Measurements from ENCODE around the gene DOCK3. TPM values are rescaled to one million over a fixed set of nuclear protein-coding genes. Genes with fewer than 3 reads are reported as not detected.
"Not testable (repeated sequence)": the region's sequence is repeated elsewhere in the genome, so short reads cannot be mapped to it uniquely, and the experiment has no call there.

DOCK3 gene
- total RNA-seq, 2 experiments from 2014 or later = 1.6 to 1.7 TPM

DNA sequence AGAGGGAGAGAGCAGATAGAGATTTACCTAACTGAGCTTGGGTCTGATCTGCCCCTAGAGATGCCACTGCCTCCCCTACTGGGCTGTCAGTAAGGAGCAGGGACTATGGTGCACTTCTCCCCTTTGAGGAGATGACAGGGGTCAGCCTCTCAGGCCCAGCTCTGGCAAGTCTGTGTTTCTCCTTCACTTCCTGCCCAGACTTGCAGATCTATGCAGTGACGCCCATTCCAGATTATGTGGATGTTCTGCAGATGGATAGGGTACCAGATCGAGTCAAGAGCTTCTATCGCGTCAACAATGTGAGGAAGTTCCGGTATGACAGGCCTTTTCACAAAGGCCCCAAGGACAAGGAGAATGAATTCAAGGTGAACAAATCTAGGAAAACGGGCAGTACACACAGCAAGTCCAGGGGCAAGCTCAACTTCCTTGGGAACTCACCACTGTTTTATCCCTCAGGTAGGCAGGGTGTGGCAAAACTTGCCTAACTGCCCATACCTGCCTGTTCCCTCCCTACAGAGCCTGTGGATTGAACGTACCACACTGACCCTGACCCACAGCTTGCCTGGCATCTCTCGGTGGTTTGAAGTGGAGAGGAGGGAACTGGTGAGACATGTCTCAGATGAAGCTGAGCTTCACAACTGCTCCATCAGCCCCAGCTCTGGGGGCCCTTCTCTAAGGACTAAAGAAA lies 681.3 kb downstream of the DOCK3 start:
- DNase-seq = no peak
- Mint-ChIP-seq H3K27me3 (ENCODE audit: low read depth) (no peaks in the 10 kb centered on the region), H3K36me3 (ENCODE audit: low read depth) (no peaks in the 10 kb centered on the region), H3K4me1 (ENCODE audit: low read depth) (no peaks in the 10 kb centered on the region), H3K27ac (no peak overlapping the region), H3K9me3 (no peaks in the 10 kb centered on the region), H3K4me3 (no peak overlapping the region)
- CTCF ChIA-PET = interaction anchor here (0.9 to 1.8 kb wide), 2 partner anchors 13 to 386 kb away, joined by 4 to 5 read pairs; no protein-coding TSS in a partner anchor
- intact Hi-C loops (cut with micrococcal nuclease) = no loop called here

DNA sequence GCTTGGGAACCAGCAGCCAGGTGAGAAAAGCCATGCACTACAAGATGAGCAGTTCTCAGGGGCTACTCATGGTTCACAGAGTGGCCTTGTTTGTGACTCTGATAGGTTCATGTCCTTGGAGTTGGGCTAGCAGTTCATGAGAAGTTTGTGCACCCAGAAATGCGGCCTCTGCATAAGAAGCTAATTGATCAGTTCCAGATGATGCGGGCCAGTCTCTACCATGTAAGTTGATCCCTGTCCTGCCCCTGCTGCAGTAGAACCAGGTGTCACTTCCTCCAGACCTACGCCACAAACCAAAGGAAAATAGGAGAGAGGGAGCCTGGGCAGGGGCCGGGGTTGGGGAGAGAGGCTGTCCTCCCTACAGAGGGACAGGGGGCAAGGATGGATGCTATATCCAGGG lies 683.1 kb downstream of the DOCK3 start:
- DNase-seq = no peak
- H3K27me3 Mint-ChIP-seq (ENCODE audit: low read depth) = no peaks in the 10 kb centered on the region
- H3K4me1 Mint-ChIP-seq (ENCODE audit: low read depth) = no peaks in the 10 kb centered on the region
- H3K36me3 Mint-ChIP-seq (ENCODE audit: low read depth) = no peaks in the 10 kb centered on the region
- CTCF ChIA-PET = interaction anchor here (1.4 to 1.8 kb wide), 2 partner anchors 12 to 14 kb away, joined by 4 read pairs; no protein-coding TSS in a partner anchor
- intact Hi-C loops (cut with micrococcal nuclease) = no loop called here
- H3K27ac Mint-ChIP-seq = no peak overlapping the region
- no peaks in the 10 kb centered on the region for H3K9me3 Mint-ChIP-seq
- H3K4me3 Mint-ChIP-seq = no peak overlapping the region

DNA sequence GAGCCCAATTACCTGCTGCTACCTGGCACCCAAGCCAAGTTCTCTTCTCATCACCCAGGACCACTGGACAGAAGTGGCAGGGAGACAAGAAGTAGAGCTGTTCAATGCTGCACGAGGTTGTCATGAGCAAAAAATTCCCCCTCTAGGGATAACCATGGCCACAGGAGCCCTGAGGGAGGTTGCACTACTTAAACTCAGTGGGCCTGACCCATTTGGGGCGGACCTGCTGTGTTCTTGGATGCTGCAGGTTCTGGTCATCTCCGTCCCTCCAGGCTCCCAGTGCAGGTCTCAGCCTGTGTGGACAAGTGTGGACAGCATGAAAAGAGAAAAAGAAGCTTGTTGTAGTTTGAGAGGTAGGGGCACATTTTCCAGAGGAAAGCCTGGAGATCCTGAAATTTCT lies 684.3 kb downstream of the DOCK3 start:
- CTCF ChIA-PET = interaction anchor here (1.5 kb wide), 1 partner anchor 9 kb away, joined by 3 read pairs; no protein-coding TSS in a partner anchor
- DNase-seq = no peak
- Mint-ChIP-seq H3K27ac (no peak overlapping the region), H3K27me3 (ENCODE audit: low read depth) (no peaks in the 10 kb centered on the region), H3K36me3 (ENCODE audit: low read depth) (no peaks in the 10 kb centered on the region), H3K4me3 (no peak overlapping the region), H3K9me3 (no peaks in the 10 kb centered on the region), H3K4me1 (ENCODE audit: low read depth) (no peaks in the 10 kb centered on the region)
- intact Hi-C loops (cut with micrococcal nuclease) = no loop called here

DNA sequence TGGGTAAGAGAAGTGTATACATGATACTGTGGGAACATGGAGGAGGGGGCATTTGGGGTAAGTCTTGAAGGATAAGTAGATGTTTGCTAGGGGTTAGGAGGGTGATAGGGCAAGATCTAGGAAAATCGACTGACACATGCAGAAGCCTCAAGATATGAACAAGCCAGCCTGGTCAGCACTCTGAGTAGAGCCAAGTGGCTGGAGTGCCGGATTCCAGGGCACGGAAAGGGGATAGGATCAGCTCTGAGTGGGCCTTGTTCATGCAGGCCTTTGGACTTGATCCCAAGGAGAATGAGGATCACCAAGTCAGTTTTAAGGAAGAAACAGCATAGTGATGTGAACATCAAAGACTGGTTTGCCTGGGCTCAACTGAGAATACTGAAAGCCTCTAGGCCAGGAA lies 686.1 kb downstream of the DOCK3 start:
- no peaks in the 10 kb centered on the region for H3K9me3 Mint-ChIP-seq
- H3K36me3 Mint-ChIP-seq (ENCODE audit: low read depth) = no peaks in the 10 kb centered on the region
- H3K4me1 Mint-ChIP-seq (ENCODE audit: low read depth) = no peaks in the 10 kb centered on the region
- intact Hi-C loops (cut with micrococcal nuclease) = no loop called here
- no peak for DNase-seq
- CTCF ChIA-PET = no interaction called here
- no peaks in the 10 kb centered on the region for H3K27me3 Mint-ChIP-seq (ENCODE audit: low read depth)
- no peak overlapping the region for H3K27ac Mint-ChIP-seq
- H3K4me3 Mint-ChIP-seq = no peak overlapping the region

DNA sequence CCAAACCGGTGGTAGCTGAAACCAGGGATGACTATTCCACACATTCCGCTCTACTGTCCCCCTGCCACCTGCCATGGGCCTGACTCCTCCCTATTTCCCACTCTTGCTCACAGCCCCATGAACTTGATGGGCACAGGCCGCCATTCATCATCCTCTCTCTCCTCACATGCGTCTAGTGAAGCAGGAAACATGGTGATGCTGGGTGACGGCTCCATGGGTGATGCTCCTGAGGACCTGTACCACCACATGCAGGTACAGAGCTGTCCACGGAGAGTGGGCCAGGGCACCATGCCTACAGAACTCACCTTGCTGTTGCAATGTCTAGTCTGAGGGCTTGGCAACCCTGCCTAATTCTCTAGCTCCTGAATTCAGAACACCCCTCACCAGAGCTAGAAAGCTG lies 687.0 kb downstream of the DOCK3 start:
- H3K27ac Mint-ChIP-seq = no peak overlapping the region
- H3K9me3 Mint-ChIP-seq = no peaks in the 10 kb centered on the region
- DNase-seq = no peak
- H3K4me3 Mint-ChIP-seq = no peak overlapping the region
- H3K36me3 Mint-ChIP-seq (ENCODE audit: low read depth) = no peaks in the 10 kb centered on the region
- CTCF ChIA-PET = interaction anchor here (0.9 kb wide), 2 partner anchors 261 to 390 kb away, joined by 3 read pairs; no protein-coding TSS in a partner anchor
- H3K27me3 Mint-ChIP-seq (ENCODE audit: low read depth) = no peaks in the 10 kb centered on the region
- intact Hi-C loops (cut with micrococcal nuclease) = no loop called here
- no peaks in the 10 kb centered on the region for H3K4me1 Mint-ChIP-seq (ENCODE audit: low read depth)

DNA sequence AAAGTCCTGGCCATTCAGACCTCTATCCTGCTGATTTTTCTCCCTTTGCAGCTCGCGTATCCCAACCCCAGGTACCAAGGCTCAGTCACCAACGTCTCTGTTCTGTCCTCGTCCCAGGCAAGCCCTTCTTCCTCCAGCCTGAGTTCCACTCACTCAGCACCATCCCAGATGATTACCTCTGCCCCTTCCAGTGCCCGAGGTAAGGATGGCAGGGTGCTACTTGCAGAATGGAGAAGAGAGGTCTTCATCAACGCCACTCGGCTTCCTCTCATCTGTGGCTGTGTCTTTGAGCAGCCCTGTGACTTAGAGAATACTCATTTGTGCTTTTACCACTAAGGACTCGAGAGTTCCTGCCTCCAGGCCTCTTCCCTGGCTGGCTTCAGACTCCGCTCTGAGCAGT lies 687.7 kb downstream of the DOCK3 start:
- CTCF ChIA-PET = no interaction called here
- Mint-ChIP-seq H3K9me3 (no peaks in the 10 kb centered on the region), H3K4me3 (no peak overlapping the region), H3K4me1 (ENCODE audit: low read depth) (no peaks in the 10 kb centered on the region), H3K27ac (no peak overlapping the region), H3K27me3 (ENCODE audit: low read depth) (no peaks in the 10 kb centered on the region), H3K36me3 (ENCODE audit: low read depth) (no peaks in the 10 kb centered on the region)
- no peak for DNase-seq
- intact Hi-C loops (cut with micrococcal nuclease) = no loop called here

DNA sequence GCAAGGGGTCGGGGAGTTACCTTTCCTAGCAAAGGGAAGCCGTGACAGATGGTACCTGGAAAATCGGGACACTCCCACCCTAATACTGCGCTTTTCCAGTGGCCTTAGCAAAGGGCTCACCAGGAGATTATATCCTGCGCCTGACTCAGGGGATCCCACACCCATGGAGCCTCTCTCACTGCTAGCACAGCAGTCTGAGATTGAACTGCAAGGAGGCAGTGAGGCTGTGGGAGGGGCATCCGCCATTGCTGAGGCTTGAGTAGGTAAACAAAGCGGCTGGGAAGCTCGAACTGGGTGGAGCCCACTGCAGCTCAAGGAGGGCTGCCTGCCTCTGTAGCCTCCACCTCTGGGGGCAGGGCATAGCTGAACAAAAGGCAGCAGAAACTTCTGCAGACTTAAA lies 693.5 kb downstream of the DOCK3 start:
- H3K4me3 Mint-ChIP-seq; H3K9me3 Mint-ChIP-seq; H3K27me3 Mint-ChIP-seq (ENCODE audit: low read depth); intact Hi-C loops (cut with micrococcal nuclease); DNase-seq; H3K27ac Mint-ChIP-seq; H3K4me1 Mint-ChIP-seq (ENCODE audit: low read depth); H3K36me3 Mint-ChIP-seq (ENCODE audit: low read depth): not testable (repeated sequence)
- CTCF ChIA-PET = interaction anchor here (5.9 kb wide), 1 partner anchor 397 kb away, joined by 28 read pairs; no protein-coding TSS in a partner anchor

DNA sequence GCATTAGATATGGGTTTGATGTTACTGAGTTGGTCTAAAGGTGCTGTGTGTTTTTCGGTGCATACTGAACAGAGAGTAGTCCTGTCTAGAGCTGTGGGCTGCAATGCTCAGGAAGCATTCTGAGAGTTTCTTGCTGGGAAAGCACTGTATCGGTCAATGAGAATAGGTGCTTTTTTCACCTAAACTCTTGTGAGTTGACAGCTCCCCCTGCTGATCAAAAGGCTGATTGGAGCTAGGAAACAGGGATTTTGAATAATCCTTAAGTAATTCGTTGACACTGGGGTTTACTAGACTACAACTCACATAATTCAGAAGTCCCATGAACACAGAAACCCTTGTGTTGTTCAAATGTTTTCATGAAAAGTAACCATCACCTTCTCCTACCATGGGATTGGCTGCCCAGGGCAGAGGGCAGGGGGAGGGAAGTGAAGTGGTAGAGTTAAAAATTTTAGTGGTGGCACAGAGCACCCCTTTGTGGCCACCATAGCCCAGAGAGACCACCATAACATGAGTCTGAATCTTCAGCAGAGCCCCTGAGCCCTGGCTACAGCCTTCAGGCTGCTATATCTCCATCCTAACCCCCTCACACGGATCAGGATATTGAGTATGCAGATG lies 697.3 kb downstream of the DOCK3 start:
- intact Hi-C loops (cut with micrococcal nuclease) = loop anchor here (1.0 to 5.0 kb wide), 5 partner anchors 103 to 756 kb away; no protein-coding TSS in a partner anchor
- Mint-ChIP-seq H3K9me3 (no peaks in the 10 kb centered on the region), H3K36me3 (ENCODE audit: low read depth) (no peaks in the 10 kb centered on the region), H3K4me3 (no peak overlapping the region), H3K4me1 (ENCODE audit: low read depth) (peaks cover 2% of the 10 kb centered on the region), H3K27me3 (ENCODE audit: low read depth) (no peaks in the 10 kb centered on the region), H3K27ac (no peak overlapping the region)
- DNase-seq = peak; percentile 78
- CTCF ChIA-PET = interaction anchor here (1.0 to 5.9 kb wide), 9 partner anchors 14 to 756 kb away, joined by 3 to 28 read pairs (median 4); partner anchors contain the start of gene MAPKAPK3

DNA sequence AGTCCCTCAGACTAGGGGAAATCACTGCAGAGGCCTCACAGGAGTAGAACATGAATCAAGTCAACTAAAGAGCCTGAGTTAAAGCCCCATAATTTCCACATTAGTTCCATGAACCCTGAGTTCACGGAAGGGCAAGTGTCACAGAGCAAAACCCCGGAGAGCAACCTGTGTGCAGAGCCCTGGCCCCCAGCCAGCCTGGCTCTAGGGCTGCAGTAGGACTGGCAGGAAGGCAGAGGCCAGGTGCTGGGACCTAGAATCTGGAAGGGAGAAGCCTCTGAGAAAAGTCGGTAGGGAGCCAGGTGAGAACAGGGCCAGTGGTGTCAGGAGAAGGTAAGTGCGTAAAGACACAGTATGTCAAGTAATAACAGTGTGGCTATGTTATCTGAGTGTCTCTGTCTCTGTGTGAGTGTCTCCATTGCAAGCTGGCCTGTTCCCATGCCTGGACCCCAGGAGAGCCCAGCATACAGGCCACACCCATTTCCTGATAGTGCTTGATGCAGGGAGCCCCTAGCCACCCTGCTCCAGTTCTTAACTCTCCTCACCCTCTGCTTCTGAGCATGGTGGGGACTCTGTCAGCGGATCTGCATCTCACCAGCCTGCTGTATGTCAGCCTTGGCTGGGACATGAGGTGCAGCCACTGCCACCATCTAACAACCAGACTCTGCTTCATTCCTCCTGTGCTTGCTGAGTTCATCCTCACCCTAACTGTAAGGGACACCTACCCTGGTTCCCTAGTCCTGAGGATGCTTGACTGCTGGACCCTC lies 699.1 kb downstream of the DOCK3 start:
- DNase-seq = no peak
- CTCF ChIA-PET = interaction anchor here (5.9 kb wide), 1 partner anchor 403 kb away, joined by 28 read pairs; no protein-coding TSS in a partner anchor
- Mint-ChIP-seq H3K9me3 (no peaks in the 10 kb centered on the region), H3K27ac (no peak overlapping the region), H3K36me3 (ENCODE audit: low read depth) (no peaks in the 10 kb centered on the region), H3K4me1 (ENCODE audit: low read depth) (peaks cover 3% of the 10 kb centered on the region), H3K27me3 (ENCODE audit: low read depth) (no peaks in the 10 kb centered on the region), H3K4me3 (no peak overlapping the region)
- intact Hi-C loops (cut with micrococcal nuclease) = loop anchor here (5.0 kb wide), 1 partner anchor 697 kb away; no protein-coding TSS in a partner anchor

DNA sequence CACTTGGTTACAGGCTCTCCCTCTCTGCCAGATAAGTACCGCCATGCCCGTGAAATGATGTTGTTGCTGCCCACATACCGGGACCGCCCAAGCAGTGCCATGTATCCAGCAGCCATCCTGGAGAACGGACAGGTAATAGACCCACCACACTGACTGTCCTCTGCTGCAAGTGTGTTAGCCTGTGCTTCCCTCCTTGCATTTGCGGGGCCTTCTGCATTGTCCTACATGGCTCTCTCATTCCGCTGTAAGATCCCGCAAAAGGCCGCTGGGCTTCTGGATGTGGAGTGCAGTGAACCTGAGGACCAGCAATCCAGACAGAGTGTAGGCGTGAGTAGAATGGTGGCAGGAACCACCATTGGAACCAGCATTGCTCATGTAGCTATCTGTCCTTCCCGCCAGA lies 699.7 kb downstream of the DOCK3 start:
- Mint-ChIP-seq H3K4me1 (ENCODE audit: low read depth) (peaks cover 9% of the 10 kb centered on the region), H3K27ac (no peak overlapping the region), H3K9me3 (no peaks in the 10 kb centered on the region), H3K27me3 (ENCODE audit: low read depth) (no peaks in the 10 kb centered on the region), H3K4me3 (no peak overlapping the region), H3K36me3 (ENCODE audit: low read depth) (no peaks in the 10 kb centered on the region)
- intact Hi-C loops (cut with micrococcal nuclease) = loop anchor here (5.0 kb wide), 1 partner anchor 697 kb away; no protein-coding TSS in a partner anchor
- no peak for DNase-seq
- CTCF ChIA-PET = no interaction called here

DNA sequence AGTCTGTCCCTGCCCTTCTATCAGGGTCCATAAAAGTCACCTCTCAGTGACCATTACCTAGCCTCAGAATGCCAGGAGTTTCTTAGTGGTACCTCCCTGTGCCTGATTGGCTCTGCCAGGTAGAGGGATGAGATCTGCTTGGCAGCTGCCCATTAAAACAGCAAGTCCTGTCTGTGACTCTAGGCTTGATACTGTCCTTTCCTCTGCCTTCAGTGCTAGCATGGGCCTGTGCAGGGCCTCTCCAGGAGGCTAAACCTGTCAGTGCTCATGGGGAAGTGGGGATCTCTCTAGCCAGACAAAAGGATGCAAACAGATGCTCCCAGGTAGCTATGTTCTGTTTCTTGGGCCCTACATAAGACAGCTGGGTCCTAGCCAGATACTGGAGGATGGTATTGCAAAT lies 700.4 kb downstream of the DOCK3 start:
- intact Hi-C loops (cut with micrococcal nuclease) = no loop called here
- H3K9me3 Mint-ChIP-seq = no peaks in the 10 kb centered on the region
- peaks cover 11% of the 10 kb centered on the region for H3K4me1 Mint-ChIP-seq (ENCODE audit: low read depth)
- no peak overlapping the region for H3K27ac Mint-ChIP-seq
- H3K27me3 Mint-ChIP-seq (ENCODE audit: low read depth) = no peaks in the 10 kb centered on the region
- no peaks in the 10 kb centered on the region for H3K36me3 Mint-ChIP-seq (ENCODE audit: low read depth)
- CTCF ChIA-PET = no interaction called here
- no peak for DNase-seq
- no peak overlapping the region for H3K4me3 Mint-ChIP-seq

DNA sequence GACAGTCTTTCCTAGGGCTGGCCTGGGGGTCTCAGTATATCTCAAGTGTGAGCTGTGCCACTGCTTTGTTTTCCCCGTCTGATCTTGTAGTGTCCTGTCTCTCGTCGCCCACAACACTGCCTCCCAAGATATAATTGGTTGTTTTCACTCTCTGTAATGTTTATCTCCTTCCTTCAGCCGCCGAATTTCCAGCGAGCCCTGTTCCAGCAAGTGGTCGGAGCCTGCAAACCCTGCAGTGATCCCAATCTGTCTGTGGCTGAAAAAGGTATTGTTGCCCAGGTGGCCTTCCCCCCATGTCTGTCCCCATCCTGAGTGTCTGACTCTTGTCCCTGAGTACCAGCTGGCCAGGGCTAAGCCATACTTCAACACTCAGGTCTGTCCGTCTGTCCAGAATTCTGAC lies 700.8 kb downstream of the DOCK3 start:
- DNase-seq = no peak
- peaks cover 11% of the 10 kb centered on the region for H3K4me1 Mint-ChIP-seq (ENCODE audit: low read depth)
- no peaks in the 10 kb centered on the region for H3K9me3 Mint-ChIP-seq
- H3K36me3 Mint-ChIP-seq (ENCODE audit: low read depth) = no peaks in the 10 kb centered on the region
- H3K4me3 Mint-ChIP-seq = no peak overlapping the region
- CTCF ChIA-PET = no interaction called here
- no peak overlapping the region for H3K27ac Mint-ChIP-seq
- intact Hi-C loops (cut with micrococcal nuclease) = no loop called here
- no peaks in the 10 kb centered on the region for H3K27me3 Mint-ChIP-seq (ENCODE audit: low read depth)

All from activated naive CD4-positive, alpha-beta T cell treated with anti-CD3 and anti-CD28 coated beads for 36 hours (primary cell).